Kidney epithelial cell (primary cell): ENCODE data around the gene PCA3. TPM values are rescaled to one million over a fixed set of nuclear protein-coding genes. Genes with fewer than 3 reads are reported as not detected.

Experiments used
- DNase-seq: peaks from one replicate; pipeline ENCODE4 v3.0.0-alpha.2; 2010; ENCODE audit warnings: low read depth
- H3K27me3 ChIP-seq: 2 replicates; pipeline ENCODE4 v1.6.0; 2011; ENCODE audit warnings: low read length; ENCODE audit not compliant: control insufficient read depth, insufficient read depth
- H3K36me3 ChIP-seq: 2 replicates; pipeline ENCODE4 v1.5.1; 2011; ENCODE audit warnings: low read length; ENCODE audit not compliant: control insufficient read depth, insufficient read depth
- H3K4me3 ChIP-seq: 2 replicates; pipeline ENCODE4 v1.5.1; 2011; ENCODE audit warnings: low read depth, mild to moderate bottlenecking, control low read depth, low read length
- total RNA-seq: library from RNA; depleted of rRNA; stranded (reverse); fragments of >200 nt; gene quantifications from 2 replicates; pipeline ENCODE4 v1.2.3, GENCODE V29; 2015
- TF ChIP-seq, protein P1 (sequence below): IDR thresholded peaks from 2 replicates; pipeline ENCODE4 v1.5.1; 2011; ENCODE audit warnings: mild to moderate bottlenecking, moderate library complexity, low read length, control low read depth, inconsistent platforms; ENCODE audit not compliant: insufficient read depth, poor library complexity, severe bottlenecking

The PCA3 gene
- total RNA-seq, 1 donor from 2014 or later: not detected

DNA sequence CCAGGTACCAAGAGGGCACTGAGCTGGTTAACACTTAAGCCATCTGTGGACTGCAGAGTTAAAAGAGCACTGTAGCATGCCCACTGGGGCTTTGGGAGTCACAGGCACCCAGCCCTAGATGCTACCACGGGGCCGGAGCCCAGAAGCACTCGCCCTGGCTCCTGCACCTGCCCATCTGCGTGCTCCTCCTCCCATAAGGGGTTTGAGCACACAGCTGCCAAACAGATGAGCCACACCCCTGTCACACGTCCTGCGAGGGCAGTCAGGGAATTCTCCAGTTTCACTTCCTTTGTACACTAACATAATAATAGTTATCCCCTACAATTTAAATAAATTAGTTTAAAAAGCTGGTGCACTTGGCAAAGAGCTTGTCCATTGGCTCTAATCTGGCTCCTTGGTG, 4.5 kb upstream of the PCA3 start:
- TF ChIP-seq, protein P1, sequence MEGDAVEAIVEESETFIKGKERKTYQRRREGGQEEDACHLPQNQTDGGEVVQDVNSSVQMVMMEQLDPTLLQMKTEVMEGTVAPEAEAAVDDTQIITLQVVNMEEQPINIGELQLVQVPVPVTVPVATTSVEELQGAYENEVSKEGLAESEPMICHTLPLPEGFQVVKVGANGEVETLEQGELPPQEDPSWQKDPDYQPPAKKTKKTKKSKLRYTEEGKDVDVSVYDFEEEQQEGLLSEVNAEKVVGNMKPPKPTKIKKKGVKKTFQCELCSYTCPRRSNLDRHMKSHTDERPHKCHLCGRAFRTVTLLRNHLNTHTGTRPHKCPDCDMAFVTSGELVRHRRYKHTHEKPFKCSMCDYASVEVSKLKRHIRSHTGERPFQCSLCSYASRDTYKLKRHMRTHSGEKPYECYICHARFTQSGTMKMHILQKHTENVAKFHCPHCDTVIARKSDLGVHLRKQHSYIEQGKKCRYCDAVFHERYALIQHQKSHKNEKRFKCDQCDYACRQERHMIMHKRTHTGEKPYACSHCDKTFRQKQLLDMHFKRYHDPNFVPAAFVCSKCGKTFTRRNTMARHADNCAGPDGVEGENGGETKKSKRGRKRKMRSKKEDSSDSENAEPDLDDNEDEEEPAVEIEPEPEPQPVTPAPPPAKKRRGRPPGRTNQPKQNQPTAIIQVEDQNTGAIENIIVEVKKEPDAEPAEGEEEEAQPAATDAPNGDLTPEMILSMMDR: no peak
- no peak overlapping the region for H3K4me3 ChIP-seq
- no peak for DNase-seq

DNA sequence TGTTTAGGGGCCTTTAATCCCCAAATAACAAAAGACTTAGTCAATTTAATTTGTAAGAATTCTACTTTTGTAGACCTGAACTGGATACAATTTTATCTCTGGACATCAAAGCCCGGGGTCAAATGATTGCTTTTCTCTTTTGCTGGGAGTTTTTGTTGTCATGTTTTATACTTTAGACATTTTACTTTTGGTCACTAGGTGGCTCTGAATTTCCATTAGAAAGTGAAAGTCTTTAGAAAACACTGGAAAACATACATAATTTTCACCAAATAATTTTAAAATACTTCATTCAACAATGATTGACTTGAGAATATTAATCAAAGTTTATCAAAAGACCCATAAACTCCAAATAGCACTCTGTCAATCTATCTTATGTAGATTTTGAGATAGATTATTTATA, 2.8 kb upstream of the PCA3 start:
- Histone ChIP-seq H3K27me3 (no peaks in the 10 kb centered on the region), H3K36me3 (no peaks in the 10 kb centered on the region), H3K4me3 (no peak overlapping the region)
- TF ChIP-seq, protein P1: peak; percentile 40
- no peak for DNase-seq

More for the DNA sequence above, 4.5 kb upstream of the PCA3 start:
- H3K36me3 ChIP-seq: no peaks in the 10 kb centered on the region
- H3K27me3 ChIP-seq: no peaks in the 10 kb centered on the region

DNA sequence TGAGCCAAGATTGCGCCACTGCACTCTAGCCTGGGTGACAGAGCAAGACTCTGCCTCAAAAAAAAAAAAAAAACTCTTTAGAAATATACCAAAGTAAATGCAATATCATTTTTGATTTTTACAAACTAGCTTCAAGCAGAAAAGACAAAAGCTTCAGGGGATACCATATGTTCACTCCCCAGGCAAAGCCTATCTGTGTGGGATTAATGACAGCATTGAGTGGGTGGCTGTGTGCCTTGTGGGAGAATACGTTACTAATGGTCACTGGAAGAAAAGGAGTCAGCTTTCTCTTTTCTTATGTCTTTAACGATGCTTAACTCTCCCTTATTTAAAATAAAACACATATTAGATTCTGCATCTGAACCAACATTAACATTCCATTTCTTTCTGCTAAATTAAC, 1.9 kb downstream of the PCA3 start:
- H3K27me3 ChIP-seq: no peaks in the 10 kb centered on the region
- no peaks in the 10 kb centered on the region for H3K36me3 ChIP-seq
- no peak for DNase-seq
- H3K4me3 ChIP-seq: no peak overlapping the region
- TF ChIP-seq, protein P1: no peak

DNA sequence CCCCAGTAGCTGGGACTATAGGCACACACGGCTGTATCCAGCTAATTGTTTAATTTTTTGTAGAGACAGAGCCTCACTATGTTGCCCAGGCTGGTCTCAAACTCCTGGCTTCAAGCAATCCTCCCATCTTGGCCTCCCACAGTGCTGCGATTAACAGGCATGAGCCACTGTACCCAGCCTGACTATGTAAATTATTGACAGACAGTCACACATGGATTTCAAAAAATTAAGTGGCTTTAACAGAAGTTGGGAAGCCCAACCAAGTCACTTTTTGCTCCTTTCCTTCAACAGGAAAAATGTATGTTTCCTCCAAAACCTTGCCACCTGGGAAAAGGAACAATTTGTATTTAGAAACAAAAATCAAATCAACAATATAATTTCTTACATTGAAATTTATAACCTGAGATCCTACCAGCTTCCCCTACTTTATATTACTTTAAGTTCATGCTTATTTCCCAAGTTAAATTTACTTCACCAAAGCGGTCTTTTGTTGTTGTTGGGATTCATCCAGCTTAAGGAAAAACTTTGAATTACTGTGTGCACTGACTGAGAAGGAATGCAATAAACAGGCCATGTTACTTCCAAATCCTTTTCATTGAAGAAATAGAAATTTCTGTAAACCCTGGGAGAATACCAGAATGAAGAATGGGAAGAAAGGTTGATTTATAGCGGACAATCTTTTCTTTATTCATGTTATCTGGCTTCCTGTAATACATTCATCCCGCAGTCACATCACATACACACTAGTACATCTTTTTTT, 8.6 kb downstream of the PCA3 start:
- Histone ChIP-seq H3K4me3 (no peak overlapping the region), H3K27me3 (no peaks in the 10 kb centered on the region), H3K36me3 (no peaks in the 10 kb centered on the region)
- TF ChIP-seq, protein P1: no peak
- DNase-seq: peak; percentile 38

DNA sequence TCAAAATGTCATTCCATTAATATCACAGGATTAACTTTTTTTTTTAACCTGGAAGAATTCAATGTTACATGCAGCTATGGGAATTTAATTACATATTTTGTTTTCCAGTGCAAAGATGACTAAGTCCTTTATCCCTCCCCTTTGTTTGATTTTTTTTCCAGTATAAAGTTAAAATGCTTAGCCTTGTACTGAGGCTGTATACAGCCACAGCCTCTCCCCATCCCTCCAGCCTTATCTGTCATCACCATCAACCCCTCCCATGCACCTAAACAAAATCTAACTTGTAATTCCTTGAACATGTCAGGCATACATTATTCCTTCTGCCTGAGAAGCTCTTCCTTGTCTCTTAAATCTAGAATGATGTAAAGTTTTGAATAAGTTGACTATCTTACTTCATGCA, 20.6 kb downstream of the PCA3 start:
- H3K27me3 ChIP-seq: no peaks in the 10 kb centered on the region
- no peak for DNase-seq
- H3K36me3 ChIP-seq: no peaks in the 10 kb centered on the region
- TF ChIP-seq, protein P1: no peak
- no peak overlapping the region for H3K4me3 ChIP-seq

DNA sequence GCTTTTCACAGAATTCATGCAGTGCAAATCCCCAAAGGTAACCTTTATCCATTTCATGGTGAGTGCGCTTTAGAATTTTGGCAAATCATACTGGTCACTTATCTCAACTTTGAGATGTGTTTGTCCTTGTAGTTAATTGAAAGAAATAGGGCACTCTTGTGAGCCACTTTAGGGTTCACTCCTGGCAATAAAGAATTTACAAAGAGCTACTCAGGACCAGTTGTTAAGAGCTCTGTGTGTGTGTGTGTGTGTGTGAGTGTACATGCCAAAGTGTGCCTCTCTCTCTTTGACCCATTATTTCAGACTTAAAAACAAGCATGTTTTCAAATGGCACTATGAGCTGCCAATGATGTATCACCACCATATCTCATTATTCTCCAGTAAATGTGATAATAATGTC, 21.3 kb downstream of the PCA3 start:
- no peak for DNase-seq
- Histone ChIP-seq H3K4me3 (no peak overlapping the region), H3K36me3 (no peaks in the 10 kb centered on the region), H3K27me3 (no peaks in the 10 kb centered on the region)
- TF ChIP-seq, protein P1: no peak
